ENCODE results near the gene DCC. TPM values are rescaled to one million over a fixed set of nuclear protein-coding genes. Genes with fewer than 3 reads are reported as not detected.

Gene DCC
- total and polyA plus RNA-seq, 2 of the 8 experiments (the other 6 are each of a cell fraction or from before 2014, with no cell fraction given), result 0.14 to 1.4 TPM

- no peak for TF ChIP-seq GABPA (IDR thresholded peaks at IDR 0.05; ENCODE audit: borderline replicate concordance, insufficient read depth, low read length)
- no peak for TF ChIP-seq USF2 (IDR thresholded peaks at IDR 0.05; ENCODE audit: low read length)
- no peak for TF ChIP-seq FOSL1 (IDR thresholded peaks at IDR 0.05; ENCODE audit: insufficient read depth, low read depth, low read length)
Measured at GRCh38 chr18:52701219-52701935, 361.4 kb downstream of the DCC start (continued).

All from H1 (cell line).